ENCODE data around the gene MAP3K4.
"Not testable (repeated sequence)": the region's sequence is repeated elsewhere in the genome, so short reads cannot be mapped to it uniquely, and the experiment has no call there.

MAP3K4 gene

DNA sequence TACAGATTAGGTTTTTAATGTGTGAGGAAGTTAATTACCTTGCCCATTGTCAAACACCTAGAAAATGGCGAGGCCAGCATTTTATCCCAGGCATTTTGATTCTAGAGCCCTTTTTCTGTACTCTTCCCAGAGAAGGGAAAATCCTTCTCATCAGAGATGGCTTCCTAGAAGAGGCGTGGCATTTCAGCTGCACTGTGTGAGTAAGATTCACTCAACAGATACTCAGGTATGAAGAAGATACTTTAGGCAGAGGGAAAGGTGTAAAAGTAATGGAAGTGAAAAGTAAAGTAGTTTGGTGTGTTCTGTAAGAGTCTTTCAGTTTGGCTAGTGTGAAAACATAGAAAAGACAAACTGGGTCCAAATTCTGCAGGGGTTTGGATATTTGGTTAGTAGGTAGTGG, 113.8 kb downstream of the MAP3K4 start:
- TF ChIP-seq SPI1 (IDR thresholded peaks at IDR 0.05; ENCODE audit: low read depth, low read length) = no peak
- no peak for FAIRE-seq
- DNase-seq (ENCODE audit: insufficient read length, low spot score) = no peak

DNA sequence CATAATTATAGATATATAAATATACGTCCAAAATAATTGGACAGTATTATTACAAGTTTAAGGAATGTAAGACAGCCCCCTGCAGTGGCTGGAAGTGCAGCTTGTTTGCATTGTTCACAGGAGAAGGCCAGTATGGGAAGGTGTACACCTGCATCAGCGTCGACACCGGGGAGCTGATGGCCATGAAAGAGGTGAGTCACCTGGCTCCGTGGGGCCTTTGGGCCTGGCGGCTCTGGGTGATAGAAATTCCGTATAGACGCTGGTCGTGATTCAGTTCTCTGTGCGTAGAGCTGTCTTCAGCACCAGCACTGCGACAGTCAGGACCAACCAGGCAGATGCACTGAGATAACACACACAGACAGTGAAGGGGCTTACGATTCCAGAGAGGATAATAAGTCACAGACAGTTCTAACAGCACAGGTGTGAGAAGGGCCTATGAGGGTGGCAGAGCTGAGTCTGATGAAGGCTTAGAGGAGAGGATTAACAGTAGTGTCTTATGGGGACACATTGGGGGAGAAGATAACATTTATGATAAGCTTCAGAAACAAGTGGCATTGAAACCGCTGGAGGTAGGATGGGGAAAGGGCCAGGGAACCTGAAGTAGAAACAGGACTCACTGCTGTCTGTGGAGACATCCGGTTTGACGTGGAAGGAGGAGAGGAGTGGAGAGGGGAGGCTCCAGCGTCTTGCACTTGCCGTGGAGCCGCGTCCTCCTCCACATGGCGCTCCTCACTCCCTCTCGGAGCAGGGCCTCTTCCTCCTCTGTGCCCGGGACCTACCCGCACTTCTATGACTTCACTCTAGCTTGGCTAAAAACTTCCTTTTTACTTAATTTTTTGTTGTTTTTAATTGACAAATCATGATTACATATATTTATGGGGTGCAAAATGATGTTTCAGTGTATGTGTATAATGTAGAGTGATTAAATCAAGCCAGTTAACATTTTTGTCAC, 116.5 kb downstream of the MAP3K4 start:
- TF ChIP-seq PAX5 (IDR thresholded peaks at IDR 0.05; ENCODE audit: insufficient read depth, low read length, severe bottlenecking) (no peak), TAF1 (IDR thresholded peaks at IDR 0.05; ENCODE audit: low read depth, low read length) (no peak), POLR2A (IDR thresholded peaks at IDR 0.05; ENCODE audit: low read depth, low read length) (no peak), SPI1 (IDR thresholded peaks at IDR 0.05; ENCODE audit: low read depth, low read length) (no peak), POLR2AphosphoS5 (IDR thresholded peaks at IDR 0.05; ENCODE audit: low read depth, low read length) (no peak), POU2F2 (IDR thresholded peaks at IDR 0.05; ENCODE audit: low read depth, low read length) (no peak)
- DNase-seq (ENCODE audit: insufficient read length, low spot score) = no peak
- no peak for FAIRE-seq

DNA sequence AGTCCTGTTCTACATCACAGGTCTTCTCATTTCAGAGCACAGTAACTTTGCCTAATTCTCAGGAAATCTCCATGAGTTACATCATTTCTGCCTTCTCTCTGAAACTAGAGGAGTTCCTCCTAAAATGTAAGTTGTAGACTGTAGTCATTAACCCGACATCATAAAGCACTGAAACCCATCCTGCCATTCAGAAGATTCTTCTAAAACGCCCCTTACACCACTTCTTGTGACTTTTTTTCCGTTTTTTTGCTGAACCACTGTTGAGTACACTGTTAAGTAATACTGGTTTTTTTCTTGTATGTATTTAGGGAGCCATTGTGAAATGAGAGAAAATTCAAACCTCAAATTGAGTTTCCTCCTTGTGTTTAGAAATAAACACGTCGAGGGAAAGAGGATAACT, 117.3 kb downstream of the MAP3K4 start:
- DNase-seq (ENCODE audit: insufficient read length, low spot score) (no peak), FAIRE-seq (no peak)
- TF ChIP-seq POLR2AphosphoS5 (IDR thresholded peaks at IDR 0.05; ENCODE audit: low read depth, low read length) = no peak
- no peak for TF ChIP-seq PAX5 (IDR thresholded peaks at IDR 0.05; ENCODE audit: insufficient read depth, low read length, severe bottlenecking)

DNA sequence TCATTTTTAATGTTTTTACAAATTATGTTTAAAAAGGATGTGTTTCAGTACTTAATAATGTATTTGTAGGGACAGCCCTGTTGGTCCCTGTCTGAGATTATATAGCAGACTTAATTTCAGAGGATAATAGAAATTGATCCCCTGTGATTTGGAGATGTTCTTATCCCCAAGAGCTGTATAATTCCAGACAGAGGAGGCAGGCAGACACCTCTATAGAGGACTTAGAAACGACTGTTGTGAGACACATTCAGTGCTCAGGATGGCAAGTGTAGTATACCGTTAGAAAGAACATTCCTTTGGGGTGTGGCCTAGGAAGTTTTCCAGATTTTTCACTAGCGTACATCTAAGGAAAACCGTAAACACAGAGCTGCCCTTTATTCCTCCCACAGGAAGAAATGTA, 117.8 kb downstream of the MAP3K4 start:
- TF ChIP-seq POLR2AphosphoS5 (IDR thresholded peaks at IDR 0.05; ENCODE audit: low read depth, low read length) = no peak
- no peak for TF ChIP-seq POLR2A (IDR thresholded peaks at IDR 0.05; ENCODE audit: low read depth, low read length)
- TF ChIP-seq POU2F2 (IDR thresholded peaks at IDR 0.05; ENCODE audit: low read depth, low read length) = no peak
- no peak for TF ChIP-seq PAX5 (IDR thresholded peaks at IDR 0.05; ENCODE audit: insufficient read depth, low read length, severe bottlenecking)
- no peak for TF ChIP-seq TAF1 (IDR thresholded peaks at IDR 0.05; ENCODE audit: low read depth, low read length)
- TF ChIP-seq SPI1 (IDR thresholded peaks at IDR 0.05; ENCODE audit: low read depth, low read length) = no peak
- FAIRE-seq = no peak

DNA sequence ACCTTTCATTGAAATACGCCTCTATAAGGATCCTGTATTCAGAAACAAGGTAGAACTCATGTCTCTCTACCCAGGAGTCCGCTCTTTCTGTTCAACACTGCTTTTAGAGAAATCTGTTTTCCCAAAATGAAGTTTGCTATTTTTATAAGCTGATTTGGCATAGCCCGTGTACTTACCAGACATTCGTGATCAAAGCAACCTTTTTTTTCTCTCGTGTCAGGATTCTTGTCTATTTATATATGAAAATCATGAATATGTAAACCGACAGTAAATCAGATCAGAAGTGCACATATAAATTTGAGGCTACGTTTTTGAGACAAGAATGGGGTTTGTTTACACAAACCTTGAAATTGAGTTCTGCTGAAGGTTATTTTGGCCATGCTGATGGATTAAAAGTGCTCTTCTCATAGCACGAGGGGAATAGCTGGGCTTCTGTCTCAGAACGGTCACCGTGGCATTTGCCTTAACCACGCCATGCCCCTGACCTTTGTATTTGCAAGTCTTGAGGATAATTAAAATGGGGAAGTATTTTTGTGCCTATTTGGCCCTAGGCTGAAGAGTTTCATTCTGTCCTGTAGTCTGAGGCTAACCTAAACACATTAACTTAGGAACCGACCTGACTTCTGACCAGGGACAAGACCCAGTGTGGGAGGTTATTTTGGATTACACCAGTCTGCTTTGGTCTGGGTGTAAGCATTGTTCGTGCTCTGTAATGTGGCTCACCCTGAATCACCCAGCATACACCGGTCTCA, 118.6 kb downstream of the MAP3K4 start:
- DNase-seq (ENCODE audit: insufficient read length, low spot score) (no peak), FAIRE-seq (no peak)
- no peak for TF ChIP-seq SPI1 (IDR thresholded peaks at IDR 0.05; ENCODE audit: low read depth, low read length)
- no peak for TF ChIP-seq POU2F2 (IDR thresholded peaks at IDR 0.05; ENCODE audit: low read depth, low read length)
- TF ChIP-seq POLR2AphosphoS5 (IDR thresholded peaks at IDR 0.05; ENCODE audit: low read depth, low read length) = no peak
- no peak for TF ChIP-seq PAX5 (IDR thresholded peaks at IDR 0.05; ENCODE audit: insufficient read depth, low read length, severe bottlenecking)
- no peak for TF ChIP-seq POLR2A (IDR thresholded peaks at IDR 0.05; ENCODE audit: low read depth, low read length)
- TF ChIP-seq TAF1 (IDR thresholded peaks at IDR 0.05; ENCODE audit: low read depth, low read length) = no peak

More for the DNA sequence above, 117.8 kb downstream of the MAP3K4 start:
- no peak for DNase-seq (ENCODE audit: insufficient read length, low spot score)

DNA sequence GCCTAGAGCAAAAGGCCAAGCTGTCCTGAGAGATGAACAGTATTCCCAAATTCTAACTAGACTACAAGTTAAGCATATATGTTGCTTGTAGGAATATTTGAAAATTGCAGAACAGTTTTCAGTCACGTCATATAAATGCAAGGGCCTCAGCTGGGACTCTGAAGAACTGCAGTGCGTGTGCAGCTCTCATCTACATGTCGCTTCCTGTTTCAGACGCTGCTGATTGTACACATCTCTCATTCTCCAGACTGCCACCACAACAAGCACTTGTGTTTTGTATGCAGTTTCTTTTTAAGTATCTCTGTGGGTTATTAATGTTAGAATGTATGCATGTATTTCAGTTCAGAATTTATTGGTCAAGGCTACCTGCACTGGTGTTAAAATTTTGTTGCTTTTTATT, 119.7 kb downstream of the MAP3K4 start:
- no peak for FAIRE-seq
- no peak for TF ChIP-seq PAX5 (IDR thresholded peaks at IDR 0.05; ENCODE audit: insufficient read depth, low read length, severe bottlenecking)
- TF ChIP-seq POU2F2 (IDR thresholded peaks at IDR 0.05; ENCODE audit: low read depth, low read length) = no peak
- TF ChIP-seq SPI1 (IDR thresholded peaks at IDR 0.05; ENCODE audit: low read depth, low read length) = 0 out of 2 replicates have a peak, but pooled peaks have one; percentile 7
- TF ChIP-seq TAF1 (IDR thresholded peaks at IDR 0.05; ENCODE audit: low read depth, low read length) = no peak
- no peak for TF ChIP-seq POLR2A (IDR thresholded peaks at IDR 0.05; ENCODE audit: low read depth, low read length)
- TF ChIP-seq POLR2AphosphoS5 (IDR thresholded peaks at IDR 0.05; ENCODE audit: low read depth, low read length) = no peak
- no peak for DNase-seq (ENCODE audit: insufficient read length, low spot score)

DNA sequence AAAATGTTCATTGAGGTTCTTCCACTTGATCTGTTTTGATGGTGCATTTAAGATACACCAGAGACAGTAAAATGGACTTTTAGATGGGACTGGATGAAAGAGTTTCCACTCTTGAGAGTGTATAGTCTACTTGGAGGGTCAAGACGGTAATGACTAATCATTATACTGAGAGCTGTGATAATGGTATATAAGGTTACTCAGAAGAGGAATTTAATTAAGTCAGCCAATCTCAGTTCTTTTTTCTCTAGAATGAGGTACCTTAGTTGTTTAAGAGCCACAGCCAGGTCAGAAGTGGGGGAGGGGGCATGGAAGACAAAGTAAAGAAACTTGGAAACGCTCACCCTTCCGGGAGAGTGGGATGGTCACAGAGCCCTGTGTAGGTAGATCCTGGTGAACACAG, 123.9 kb downstream of the MAP3K4 start:
- no peak for FAIRE-seq
- no peak for DNase-seq (ENCODE audit: insufficient read length, low spot score)
- no peak for TF ChIP-seq TAF1 (IDR thresholded peaks at IDR 0.05; ENCODE audit: low read depth, low read length)
- TF ChIP-seq POLR2AphosphoS5 (IDR thresholded peaks at IDR 0.05; ENCODE audit: low read depth, low read length) = no peak
- TF ChIP-seq SPI1 (IDR thresholded peaks at IDR 0.05; ENCODE audit: low read depth, low read length) = peak; percentile 40; the same call in 1 of the 2 replicates

DNA sequence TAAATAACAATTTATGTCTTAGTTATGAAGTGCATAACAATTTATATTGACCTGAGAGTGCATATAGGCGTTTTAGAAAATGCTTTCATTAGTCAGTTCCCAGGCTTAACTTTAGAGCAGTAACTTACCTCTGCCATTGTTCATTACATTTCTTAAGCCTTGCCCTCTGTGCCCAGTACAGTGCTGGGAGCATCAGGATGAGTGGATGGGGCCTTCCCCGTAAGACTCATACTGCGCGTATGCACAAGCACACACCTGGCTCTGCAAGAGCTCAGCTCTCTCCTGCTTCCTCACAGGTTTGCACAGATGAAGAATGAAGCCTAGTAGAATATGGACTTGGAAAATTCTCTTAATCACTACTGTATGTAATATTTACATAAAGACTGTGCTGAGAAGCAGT, 125.0 kb downstream of the MAP3K4 start:
- TF ChIP-seq TAF1 (IDR thresholded peaks at IDR 0.05; ENCODE audit: low read depth, low read length) (no peak), PAX5 (IDR thresholded peaks at IDR 0.05; ENCODE audit: insufficient read depth, low read length, severe bottlenecking) (no peak), POLR2AphosphoS5 (IDR thresholded peaks at IDR 0.05; ENCODE audit: low read depth, low read length) (no peak), SPI1 (IDR thresholded peaks at IDR 0.05; ENCODE audit: low read depth, low read length) (no peak), POLR2A (IDR thresholded peaks at IDR 0.05; ENCODE audit: low read depth, low read length) (no peak), POU2F2 (IDR thresholded peaks at IDR 0.05; ENCODE audit: low read depth, low read length) (no peak)
- DNase-seq (ENCODE audit: insufficient read length, low spot score) (no peak), FAIRE-seq (no peak)

DNA sequence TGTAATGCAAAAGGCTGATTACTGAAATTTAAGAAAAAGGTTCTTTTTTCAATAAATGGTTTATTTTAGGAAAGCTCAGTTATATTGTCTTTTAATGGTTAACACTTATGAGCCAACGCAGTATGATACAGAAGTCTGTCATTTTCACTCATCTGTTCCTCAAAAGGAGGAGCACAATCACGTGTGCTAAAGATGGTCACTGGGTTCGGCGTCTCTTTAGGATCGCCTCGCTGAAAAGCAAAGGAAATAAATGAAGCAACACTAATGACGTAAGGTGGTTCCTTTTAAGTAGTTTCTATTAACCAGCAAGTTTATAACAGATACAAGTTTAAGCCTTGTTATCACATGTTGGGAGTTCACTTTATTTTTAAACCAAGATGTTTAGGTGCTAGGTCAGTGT, 125.7 kb downstream of the MAP3K4 start:
- no peak for TF ChIP-seq SPI1 (IDR thresholded peaks at IDR 0.05; ENCODE audit: low read depth, low read length)
- no peak for DNase-seq (ENCODE audit: insufficient read length, low spot score)
- no peak for FAIRE-seq

DNA sequence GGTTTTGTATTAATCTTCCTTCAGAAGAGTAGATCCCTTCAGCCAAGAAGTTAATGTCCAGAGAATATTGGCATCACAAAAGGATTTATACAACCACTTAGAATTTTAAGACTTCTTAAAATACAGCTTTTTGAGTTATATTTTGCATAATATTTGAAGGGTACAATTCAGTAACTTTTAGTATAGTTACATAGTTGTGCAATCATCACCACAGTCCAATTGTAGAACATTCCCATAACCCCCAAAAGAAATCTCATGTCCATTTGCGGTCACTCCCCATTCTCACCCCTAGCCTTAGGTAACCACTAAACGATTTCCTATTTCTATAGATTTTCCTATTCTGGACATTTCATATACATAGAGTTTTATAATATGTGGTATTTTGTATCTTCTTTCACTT, 126.4 kb downstream of the MAP3K4 start:
- TF ChIP-seq SPI1 (IDR thresholded peaks at IDR 0.05; ENCODE audit: low read depth, low read length) (no peak), POU2F2 (IDR thresholded peaks at IDR 0.05; ENCODE audit: low read depth, low read length) (no peak), TAF1 (IDR thresholded peaks at IDR 0.05; ENCODE audit: low read depth, low read length) (no peak), POLR2AphosphoS5 (IDR thresholded peaks at IDR 0.05; ENCODE audit: low read depth, low read length) (no peak), PAX5 (IDR thresholded peaks at IDR 0.05; ENCODE audit: insufficient read depth, low read length, severe bottlenecking) (no peak), POLR2A (IDR thresholded peaks at IDR 0.05; ENCODE audit: low read depth, low read length) (no peak)
- FAIRE-seq = no peak
- no peak for DNase-seq (ENCODE audit: insufficient read length, low spot score)

DNA sequence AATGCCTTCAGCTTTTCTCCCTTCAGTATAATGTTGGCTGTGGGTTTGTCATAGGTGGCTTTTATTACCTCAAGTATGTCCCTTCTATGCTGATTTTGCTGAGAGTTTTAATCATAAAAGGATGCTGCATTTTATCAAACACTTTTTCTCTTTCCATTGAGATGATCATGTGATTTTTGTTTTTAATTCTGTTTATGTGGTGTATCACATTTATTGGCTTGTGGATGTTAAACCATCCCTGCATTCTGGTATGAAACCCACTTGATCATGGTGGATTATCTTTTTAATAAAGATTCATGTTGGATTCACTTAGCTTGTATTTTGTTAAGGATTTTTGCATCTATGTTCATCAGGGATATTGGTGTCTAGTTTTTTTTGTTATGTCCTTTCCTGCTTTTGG, 131.8 kb downstream of the MAP3K4 start:
- DNase-seq (ENCODE audit: insufficient read length, low spot score); FAIRE-seq: not testable (repeated sequence)
